K562 (cell line): Measurements from ENCODE around the gene MEA1. TPM values are rescaled to one million over a fixed set of nuclear protein-coding genes. Genes with fewer than 3 reads are reported as not detected.

Source experiments
- ATAC-seq: fragments of 200-7000 bp; cut with Tn5 transposase; 3 replicates; pipeline ENCODE4 v1.9.1; 2020; ENCODE audit warnings: moderate library complexity
- BruUV-seq: library from RNA; stranded (reverse); fragments of 400-500 nt; replicated peaks from 2 replicates; lab custom pipeline; 2021; lab: Mats Ljungman, UMichigan
- CTCF ChIA-PET: fragments of 300-600 bp; formaldehyde crosslinking; extraction: SDS; loops from one replicate; lab custom pipeline; 2021; ENCODE audit warnings: low intra/inter-chr PET ratio; lab: Yijun Ruan, JAX
- POLR2A ChIA-PET: fragments of 300-600, 350-650 bp; sonication (Branson Sonifier 250); formaldehyde crosslinking; extraction: SDS; loops from one replicate; lab custom pipeline; 2021; ENCODE audit warnings: antibody characterized with exemption, inconsistent platforms; lab: Yijun Ruan, JAX
- DNase-seq, 4 experiments: peaks; one replicate each; pipeline versions ENCODE4 v3.0.0 to v3.0.0-alpha.2; 2011 to 2018; ENCODE audit warnings: low spot score in 3 of 4, mixed read lengths in 3 of 4; ENCODE audit errors: extremely low read depth in 1 of 4
- FAIRE-seq: peaks from 2 replicates; lab custom pipeline; 2011; peaks lifted over from hg19 to GRCh38; lab: Jason Lieb, UNC
- H2AFZ ChIP-seq: 2 replicates; pipeline ENCODE4 v1.6.0; 2011; ENCODE audit warnings: low read depth, low read length, control low read depth, inconsistent platforms
- H3K27ac ChIP-seq: fragments of 200-600 bp; 3 replicates; pipeline ENCODE4 v1.8.0; 2011; ENCODE audit warnings: low read depth, mild to moderate bottlenecking, control low read depth, inconsistent platforms, low read length, moderate library complexity, mixed read lengths; ENCODE audit errors: extremely low read depth
- H3K27me3 ChIP-seq, 2 experiments: fragments of 300-600 bp in 1 of 2; 2 replicates in 1 of 2; 3 replicates in 1 of 2; pipeline versions ENCODE4 v1.6.0 to v1.8.0; 2011; ENCODE audit warnings: inconsistent platforms in 2 of 2, low read length in 2 of 2, mild to moderate bottlenecking in 1 of 2, mixed read lengths in 1 of 2, moderate library complexity in 1 of 2; ENCODE audit not compliant: control insufficient read depth in 2 of 2, insufficient read depth in 2 of 2
- H3K36me3 ChIP-seq: fragments of 300-600 bp; 3 replicates; pipeline ENCODE4 v1.8.0; 2011; ENCODE audit warnings: mild to moderate bottlenecking, low read length, inconsistent platforms; ENCODE audit not compliant: control insufficient read depth, insufficient read depth
- H3K4me1 ChIP-seq, 2 experiments: fragments of 200-600 bp in 1 of 2; replicated peaks in 1 of 2; 2 replicates in 1 of 2; 3 replicates in 1 of 2; pipeline versions ENCODE4 v1.5.1 to v1.8.0; 2011; ENCODE audit warnings: inconsistent platforms in 2 of 2, low read length in 2 of 2, mild to moderate bottlenecking in 1 of 2, mixed read lengths in 1 of 2, moderate library complexity in 1 of 2; ENCODE audit not compliant: control insufficient read depth in 2 of 2, insufficient read depth in 2 of 2
- H3K4me2 ChIP-seq: 2 replicates; pipeline ENCODE4 v1.6.1; 2011; ENCODE audit warnings: low read length, control low read depth, inconsistent platforms, mixed read lengths; ENCODE audit not compliant: insufficient read depth
- H3K4me3 ChIP-seq: fragments of 200-600 bp; sonication (generic), shearing (Covaris generic); 2 replicates; pipeline ENCODE4 v1.5.1; 2016; ENCODE audit warnings: control low read depth, inconsistent platforms
- H3K79me2 ChIP-seq: fragments of 200-600 bp; 3 replicates; pipeline ENCODE4 v1.8.0; 2011; ENCODE audit warnings: low read length, inconsistent platforms; ENCODE audit not compliant: control insufficient read depth, insufficient read depth
- H3K9ac ChIP-seq, 2 experiments: 2 replicates each; pipeline versions ENCODE4 v1.6.0 to v1.6.1; 2011; ENCODE audit warnings: low read depth in 2 of 2, low read length in 2 of 2, control low read depth in 1 of 2, inconsistent platforms in 1 of 2, mild to moderate bottlenecking in 1 of 2, mixed read lengths in 1 of 2; ENCODE audit not compliant: insufficient read depth in 1 of 2
- H3K9me1 ChIP-seq: one replicate; pipeline ENCODE4 v1.6.0; 2011; ENCODE audit warnings: inconsistent platforms, mild to moderate bottlenecking, low read length, moderate library complexity; ENCODE audit not compliant: control insufficient read depth, insufficient read depth
- H3K9me3 ChIP-seq: replicated peaks from 2 replicates; pipeline ENCODE4 v1.5.1; 2011; ENCODE audit warnings: low read depth, low read length, inconsistent platforms; ENCODE audit not compliant: control insufficient read depth, insufficient read depth
- H4K20me1 ChIP-seq: replicated peaks from 2 replicates; pipeline ENCODE4 v1.6.1; 2011; ENCODE audit warnings: low read length, inconsistent platforms, mixed read lengths; ENCODE audit not compliant: control insufficient read depth, insufficient read depth
- BCL6 ChIP-seq: fragments of 250-450 bp; sonication (Bioruptor Pico); IDR thresholded peaks from 2 replicates; pipeline ENCODE4 v1.4.0; 2020
- EP300 ChIP-seq: IDR thresholded peaks from 2 replicates; pipeline ENCODE4 v1.6.1; 2012; ENCODE audit warnings: low read length, improper control_type of control experiment
- HINFP ChIP-seq: fragments of 450-650 bp; conservative IDR thresholded peaks from 2 replicates; pipeline ENCODE4 v1.6.1; 2016; ENCODE audit warnings: missing genetic modification characterization, low read depth, mild to moderate bottlenecking, control low read depth, missing compliant biosample characterization
- HNRNPL ChIP-seq: fragments of 200-400 bp; formaldehyde crosslinking; IDR thresholded peaks from 2 replicates; pipeline ENCODE4 v1.6.1; 2017; ENCODE audit warnings: low read depth, mild to moderate bottlenecking, low read length
- KLF13 ChIP-seq: fragments of 450-650 bp; IDR thresholded peaks from 2 replicates; pipeline ENCODE4 v1.6.1; 2016; ENCODE audit warnings: missing genetic modification characterization, low read depth, mild to moderate bottlenecking, missing compliant biosample characterization, moderate library complexity, borderline replicate concordance
- MEF2D ChIP-seq: conservative IDR thresholded peaks from 2 replicates; pipeline ENCODE4 v1.6.1; 2016; ENCODE audit warnings: low read depth, missing genetic modification characterization, missing compliant biosample characterization
- MXI1 ChIP-seq: IDR thresholded peaks from 2 replicates; pipeline ENCODE4 v1.6.1; 2011; ENCODE audit warnings: low read depth, mild to moderate bottlenecking, improper control_type of control experiment, low read length
- MYC ChIP-seq, 2 experiments: fragments of 250-450 bp in 1 of 2; sonication (Bioruptor Pico) in 1 of 2; IDR thresholded peaks; 2 replicates each; pipeline versions ENCODE4 v1.5.1 to v1.6.1; 2012 to 2021; ENCODE audit warnings: low read depth in 2 of 2, borderline replicate concordance in 1 of 2, improper control_type of control experiment in 1 of 2, low read length in 1 of 2, mild to moderate bottlenecking in 1 of 2, moderate library complexity in 1 of 2
- NONO ChIP-seq, 2 experiments: fragments of 200-400 bp in 1 of 2; fragments of 450-650 bp in 1 of 2; formaldehyde crosslinking in 1 of 2; IDR thresholded peaks; 2 replicates each; pipeline ENCODE4 v1.6.1; 2017; ENCODE audit warnings: low read depth in 2 of 2, mild to moderate bottlenecking in 2 of 2, moderate library complexity in 2 of 2, low read length in 1 of 2
- NR2C2 ChIP-seq, 2 experiments: fragments of 200-800 bp in 1 of 2; sonication (Bioruptor generic) in 1 of 2; sonication (generic) in 1 of 2; formaldehyde crosslinking in 1 of 2; IDR thresholded peaks; 2 replicates each; pipeline versions ENCODE4 v1.6.1 to v1.8.0; 2016 to 2022; ENCODE audit warnings: mild to moderate bottlenecking in 1 of 2, missing compliant biosample characterization in 1 of 2, missing genetic modification characterization in 1 of 2, missing genetic modification reagents in 1 of 2
- NR4A1 ChIP-seq, 2 experiments: fragments of 250-450 bp in 1 of 2; fragments of 450-650 bp in 1 of 2; sonication (Bioruptor Pico) in 1 of 2; IDR thresholded peaks; 2 replicates each; pipeline versions ENCODE4 v1.4.0 to v1.6.1; 2016 to 2020; ENCODE audit warnings: mild to moderate bottlenecking in 2 of 2, missing compliant biosample characterization in 1 of 2, missing genetic modification characterization in 1 of 2, moderate library complexity in 1 of 2
- RBM22 ChIP-seq: fragments of 200-400 bp; formaldehyde crosslinking; IDR thresholded peaks from 2 replicates; pipeline ENCODE4 v1.6.1; 2018; ENCODE audit warnings: low read length, low read depth; ENCODE audit not compliant: poor library complexity, severe bottlenecking
- SMARCC2 ChIP-seq: fragments of 450-650 bp; IDR thresholded peaks from 2 replicates; pipeline ENCODE4 v1.6.1; 2017; ENCODE audit warnings: antibody characterized with exemption, moderate library complexity, mild to moderate bottlenecking, low read depth
- SRSF3 ChIP-seq: fragments of 200-400 bp; formaldehyde crosslinking; IDR thresholded peaks from 2 replicates; pipeline ENCODE4 v1.6.1; 2016; ENCODE audit warnings: mild to moderate bottlenecking, low read length, moderate library complexity; ENCODE audit not compliant: insufficient read depth
- ZNF143 ChIP-seq: sonication (generic); formaldehyde crosslinking; IDR thresholded peaks from 2 replicates; pipeline ENCODE4 v1.9.0; 2022; ENCODE audit warnings: mild to moderate bottlenecking, missing genetic modification reagents
- ZNF436 ChIP-seq: fragments of 250-450, 450-650 bp; sonication (Bioruptor Pico); formaldehyde crosslinking; IDR thresholded peaks from 2 replicates; pipeline ENCODE4 v1.7.0; 2020; ENCODE audit warnings: mild to moderate bottlenecking
- WGBS: fragments of 100-300 bp; shearing (Covaris generic); methylation state at CpG from one replicate; pipeline ENCODE4 v1.1.6; 2016; ENCODE audit warnings: low coverage, mixed read lengths; ENCODE audit not compliant: insufficient coverage; ENCODE audit errors: missing lambda C conversion rate; 5-methylcytosine and 5-hydroxymethylcytosine counted together
- in situ Hi-C: fragments of 300-500 bp; cut with MboI; formaldehyde crosslinking; loops from 4 replicates; pipeline ENCODE4 v1.15.0; 2018; ENCODE audit warnings: inconsistent platforms, mixed read lengths
- intact Hi-C: fragments of 100-400 bp; cut with micrococcal nuclease; formaldehyde crosslinking; loops from 2 replicates; pipeline ENCODE4 v1.14.2; 2022
- polyA plus RNA-seq, 8 experiments: library from polyadenylated mRNA; depleted of rRNA in 4 of 8; stranded (reverse) in 5 of 8; unstranded in 3 of 8; fragments of >200 nt; fragmentation: Nextera tagmentation in 2 of 8; fragmentation: Illumina TruSeq in 1 of 8; extraction: Ambion mirVana in 2 of 8; extraction: Trizol in 1 of 8; gene quantifications; 2 replicates each; pipeline versions ENCODE4 v1.2.1 to v1.2.3, GENCODE V29; 2011 to 2014; ENCODE audit warnings: inconsistent platforms in 1 of 8, missing spikeins in 1 of 8
- total RNA-seq, 7 experiments: library from RNA; depleted of rRNA in 6 of 7; stranded (reverse); fragments of >200 nt in 6 of 7; fragmentation: Illumina TruSeq in 2 of 7; extraction: Trizol in 2 of 7; gene quantifications; 2 replicates each; pipeline versions ENCODE4 v1.2.1 to v1.2.3, GENCODE V29; 2011 to 2021; ENCODE audit warnings: low replicate concordance in 1 of 7

MEA1 gene
- total and polyA plus RNA-seq, 9 of the 15 experiments (the other 6 are each of a cell fraction or from before 2014, with no cell fraction given) = 86.8 to 210 (median 152) TPM

- no peak overlapping the region for H2AFZ ChIP-seq
- no peak for TF ChIP-seq ZNF143
- TF ChIP-seq ZNF436 (CRISPR knock-in tag) = no peak
- TF ChIP-seq RBM22 = no peak
- no peak for TF ChIP-seq BCL6 (CRISPR knock-in tag)
- TF ChIP-seq MXI1 = no peak
- no peak for TF ChIP-seq NR2C2 (CRISPR knock-in tag; IDR thresholded peaks at IDR 0.05)
- TF ChIP-seq NR2C2 (tag; IDR thresholded peaks at IDR 0.05) = no peak
- no peak for TF ChIP-seq MYC (IDR thresholded peaks at IDR 0.05; ENCODE audit: low read depth, low read length)
- no peak for TF ChIP-seq MYC (CRISPR knock-in tag; IDR thresholded peaks at IDR 0.05; ENCODE audit: borderline replicate concordance, low read depth)
- TF ChIP-seq MEF2D = no peak
- no peak for TF ChIP-seq NONO (IDR thresholded peaks at IDR 0.05; ENCODE audit: low read depth in 2 of 2, low read length in 1 of 2)
- no peak for TF ChIP-seq SMARCC2
- TF ChIP-seq HINFP = no peak
- no peak for TF ChIP-seq NR4A1 (CRISPR knock-in tag; IDR thresholded peaks at IDR 0.05)
- TF ChIP-seq NR4A1 (tag; IDR thresholded peaks at IDR 0.05) = no peak
- no peak for TF ChIP-seq SRSF3
- TF ChIP-seq EP300 = no peak
- TF ChIP-seq KLF13 (tag) = no peak
- no peak for TF ChIP-seq HNRNPL
- POLR2A ChIA-PET = interaction anchor here (0.7 to 1.5 kb wide), 3 partner anchors 9 to 96 kb away, joined by 3 to 5 read pairs (median 3); partner anchors contain the start of gene KLHDC3
- no peak overlapping the region for H3K4me3 ChIP-seq
- H3K4me1 ChIP-seq = peaks cover 2 to 14% of the 10 kb centered on the region in 2 experiments; a peak in 4 of 5 replicates
- WGBS = 99% methylated on average over 5 of the region's 5 CpGs
- peaks cover 36% of the 10 kb centered on the region for H3K79me2 ChIP-seq
- no peak overlapping the region for H3K9ac ChIP-seq
- H3K9me3 ChIP-seq = no peaks in the 10 kb centered on the region
- H3K36me3 ChIP-seq = peaks cover 75% of the 10 kb centered on the region
- no peak overlapping the region for H3K4me2 ChIP-seq
- H3K27ac ChIP-seq = no peak overlapping the region
- no peaks in the 10 kb centered on the region for H4K20me1 ChIP-seq
- no peak for FAIRE-seq
- no TSS peak for BruUV-seq
- DNase-seq = no peak
- H3K9me1 ChIP-seq = no peaks in the 10 kb centered on the region
- no peak for ATAC-seq
- in situ Hi-C loops (no loop called here), intact Hi-C loops (no loop called here)
- H3K27me3 ChIP-seq = no peaks in the 10 kb centered on the region
- CTCF ChIA-PET = no interaction called here
These were observed 12.6 kb upstream of the MEA1 start for GRCh38 chr6:43026365-43026764.
